Activated naive CD4-positive, alpha-beta T cell treated with anti-CD3 and anti-CD28 coated beads for 36 hours (primary cell): ENCODE results near the gene SLC48A1. TPM values are rescaled to one million over a fixed set of nuclear protein-coding genes. Genes with fewer than 3 reads are reported as not detected.

ENCODE experiments used
- CTCF ChIA-PET: fragments of 350-600 bp; sonication (Branson Sonifier 250); formaldehyde crosslinking; loops from one replicate; lab custom pipeline; 2021; ENCODE audit warnings: antibody characterized with exemption; lab: Charles Lee
- DNase-seq: peaks from one replicate; pipeline ENCODE4 v3.0.0-alpha.2; 2020
- H3K27ac Mint-ChIP-seq: one replicate; pipeline ENCODE4 v1.8.0; 2021; ENCODE audit warnings: mild to moderate bottlenecking, mixed read lengths
- H3K27me3 Mint-ChIP-seq: one replicate; pipeline ENCODE4 v1.8.0; 2021; ENCODE audit warnings: low read depth, mixed read lengths
- H3K36me3 Mint-ChIP-seq: one replicate; pipeline ENCODE4 v1.8.0; 2021; ENCODE audit warnings: low read depth, mixed read lengths
- H3K4me1 Mint-ChIP-seq: one replicate; pipeline ENCODE4 v1.8.0; 2021; ENCODE audit warnings: low read depth, mixed read lengths
- H3K4me3 Mint-ChIP-seq: one replicate; pipeline ENCODE4 v1.8.0; 2021; ENCODE audit warnings: mild to moderate bottlenecking, moderate library complexity, mixed read lengths
- H3K9me3 Mint-ChIP-seq: one replicate; pipeline ENCODE4 v1.8.0; 2021; ENCODE audit warnings: mixed read lengths
- intact Hi-C: fragments of 100-400 bp; cut with micrococcal nuclease; formaldehyde crosslinking; loops from one replicate; pipeline ENCODE4 v1.15.1; 2023
- total RNA-seq, 2 experiments: library from RNA; stranded (reverse); gene quantifications; one replicate each; pipeline ENCODE4 v1.2.3, GENCODE V29; 2021

SLC48A1 gene
- total RNA-seq, 2 experiments from 2014 or later = 16.6 to 21.0 TPM

GRCh38 chr12:47789712-47790489, 16.9 kb downstream of the SLC48A1 start:
- Mint-ChIP-seq H3K9me3 (no peaks in the 10 kb centered on the region), H3K36me3 (peaks cover 62% of the 10 kb centered on the region), H3K4me1 (peaks cover 29% of the 10 kb centered on the region), H3K27me3 (no peaks in the 10 kb centered on the region), H3K4me3 (no peak overlapping the region), H3K27ac (peak overlapping the region; percentile 41)
- intact Hi-C loops = no loop called here
- DNase-seq = no peak
- CTCF ChIA-PET = interaction anchor here (0.6 to 3.7 kb wide), 10 partner anchors 10 to 286 kb away, joined by 3 to 22 read pairs (median 4); no protein-coding TSS in a partner anchor

- Mint-ChIP-seq H3K27me3 (no peaks in the 10 kb centered on the region), H3K4me3 (no peak overlapping the region), H3K4me1 (peaks cover 25% of the 10 kb centered on the region), H3K27ac (peak overlapping the region; percentile 31), H3K36me3 (peaks cover 66% of the 10 kb centered on the region), H3K9me3 (no peaks in the 10 kb centered on the region)
- DNase-seq = no peak
- CTCF ChIA-PET = interaction anchor here (1.0 to 3.7 kb wide), 3 partner anchors 19 to 48 kb away, joined by 3 to 22 read pairs (median 18); no protein-coding TSS in a partner anchor
- intact Hi-C loops = no loop called here
Measured at GRCh38 chr12:47790676-47791350, 17.8 kb downstream of the SLC48A1 start.

GRCh38 chr12:47791351-47791746, 18.3 kb downstream of the SLC48A1 start:
- no peak overlapping the region for H3K4me3 Mint-ChIP-seq
- H3K36me3 Mint-ChIP-seq = peaks cover 62% of the 10 kb centered on the region
- H3K9me3 Mint-ChIP-seq = no peaks in the 10 kb centered on the region
- H3K4me1 Mint-ChIP-seq = peaks cover 19% of the 10 kb centered on the region
- intact Hi-C loops = no loop called here
- H3K27me3 Mint-ChIP-seq = no peaks in the 10 kb centered on the region
- peak overlapping the region; percentile 13 for H3K27ac Mint-ChIP-seq
- DNase-seq = no peak
- CTCF ChIA-PET = interaction anchor here (3.0 to 3.7 kb wide), 2 partner anchors 48 to 49 kb away, joined by 15 to 18 read pairs; no protein-coding TSS in a partner anchor

GRCh38 chr12:47791874-47792273, 18.8 kb downstream of the SLC48A1 start:
- DNase-seq = no peak
- Mint-ChIP-seq H3K4me3 (no peak overlapping the region), H3K36me3 (peaks cover 57% of the 10 kb centered on the region), H3K27me3 (no peaks in the 10 kb centered on the region), H3K27ac (no peak overlapping the region), H3K4me1 (peaks cover 14% of the 10 kb centered on the region), H3K9me3 (no peaks in the 10 kb centered on the region)
- intact Hi-C loops = no loop called here
- CTCF ChIA-PET = interaction anchor here (0.7 to 3.0 kb wide), 6 partner anchors 11 to 50 kb away, joined by 3 to 15 read pairs (median 4); no protein-coding TSS in a partner anchor

GRCh38 chr12:47793015-47793681, 20.1 kb downstream of the SLC48A1 start:
- intact Hi-C loops = no loop called here
- no peak overlapping the region for H3K4me3 Mint-ChIP-seq
- peaks cover 4% of the 10 kb centered on the region for H3K4me1 Mint-ChIP-seq
- peak overlapping the region; percentile 41 for H3K27ac Mint-ChIP-seq
- no peak for DNase-seq
- peaks cover 49% of the 10 kb centered on the region for H3K36me3 Mint-ChIP-seq
- no peaks in the 10 kb centered on the region for H3K9me3 Mint-ChIP-seq
- no peaks in the 10 kb centered on the region for H3K27me3 Mint-ChIP-seq
- CTCF ChIA-PET = interaction anchor here (1.0 to 3.0 kb wide), 6 partner anchors 9 to 51 kb away, joined by 3 to 15 read pairs (median 6); no protein-coding TSS in a partner anchor

- CTCF ChIA-PET = interaction anchor here (1.5 to 3.0 kb wide), 2 partner anchors 23 to 52 kb away, joined by 4 to 15 read pairs; no protein-coding TSS in a partner anchor
- intact Hi-C loops = no loop called here
- DNase-seq = no peak
Measured at GRCh38 chr12:47794679-47795078, 21.6 kb downstream of the SLC48A1 start.

GRCh38 chr12:47795121-47795813, 22.2 kb downstream of the SLC48A1 start:
- DNase-seq = no peak
- Mint-ChIP-seq H3K27ac (no peak overlapping the region), H3K4me3 (no peak overlapping the region), H3K4me1 (peaks cover 17% of the 10 kb centered on the region), H3K36me3 (peaks cover 39% of the 10 kb centered on the region), H3K9me3 (no peaks in the 10 kb centered on the region), H3K27me3 (no peaks in the 10 kb centered on the region)
- CTCF ChIA-PET = interaction anchor here (1.5 to 27.8 kb wide), 2 partner anchors 22 to 39 kb away, joined by 4 to 848 read pairs; no protein-coding TSS in a partner anchor
- intact Hi-C loops = no loop called here

More at GRCh38 chr12:47794679-47795078, 21.6 kb downstream of the SLC48A1 start:
- H3K4me3 Mint-ChIP-seq = no peak overlapping the region
- no peaks in the 10 kb centered on the region for H3K27me3 Mint-ChIP-seq
- peaks cover 40% of the 10 kb centered on the region for H3K36me3 Mint-ChIP-seq
- no peak overlapping the region for H3K27ac Mint-ChIP-seq
- H3K4me1 Mint-ChIP-seq = peaks cover 12% of the 10 kb centered on the region
- H3K9me3 Mint-ChIP-seq = no peaks in the 10 kb centered on the region

GRCh38 chr12:47795814-47796411, 22.9 kb downstream of the SLC48A1 start:
- intact Hi-C loops = no loop called here
- Mint-ChIP-seq H3K4me3 (no peak overlapping the region), H3K4me1 (peaks cover 23% of the 10 kb centered on the region), H3K27ac (no peak overlapping the region), H3K36me3 (peaks cover 35% of the 10 kb centered on the region), H3K9me3 (no peaks in the 10 kb centered on the region), H3K27me3 (no peaks in the 10 kb centered on the region)
- CTCF ChIA-PET = interaction anchor here (0.8 to 27.8 kb wide), 3 partner anchors 12 to 39 kb away, joined by 3 to 848 read pairs (median 5); partner anchors contain the start of gene RAPGEF3
- DNase-seq = no peak

- peaks cover 38% of the 10 kb centered on the region for H3K4me1 Mint-ChIP-seq
- no peaks in the 10 kb centered on the region for H3K9me3 Mint-ChIP-seq
- peaks cover 33% of the 10 kb centered on the region for H3K36me3 Mint-ChIP-seq
- DNase-seq = peak; percentile 55
- H3K27ac Mint-ChIP-seq = peak overlapping the region; percentile 87
- intact Hi-C loops = loop anchor here (1.0 kb wide), 2 partner anchors 20 to 40 kb away; no protein-coding TSS in a partner anchor
- no peak overlapping the region for H3K4me3 Mint-ChIP-seq
- CTCF ChIA-PET = interaction anchor here (1.5 to 27.8 kb wide), 4 partner anchors 10 to 37 kb away, joined by 3 to 848 read pairs (median 6); no protein-coding TSS in a partner anchor
- H3K27me3 Mint-ChIP-seq = no peaks in the 10 kb centered on the region
Measured at GRCh38 chr12:47797441-47797840, 24.4 kb downstream of the SLC48A1 start.

GRCh38 chr12:47798382-47798948, 25.4 kb downstream of the SLC48A1 start:
- no peak for DNase-seq
- H3K27ac Mint-ChIP-seq = no peak overlapping the region
- H3K27me3 Mint-ChIP-seq = no peaks in the 10 kb centered on the region
- no peak overlapping the region for H3K4me3 Mint-ChIP-seq
- peaks cover 35% of the 10 kb centered on the region for H3K36me3 Mint-ChIP-seq
- peaks cover 48% of the 10 kb centered on the region for H3K4me1 Mint-ChIP-seq
- CTCF ChIA-PET = interaction anchor here (0.6 to 27.8 kb wide), 6 partner anchors 9 to 36 kb away, joined by 3 to 848 read pairs (median 6); no protein-coding TSS in a partner anchor
- no peaks in the 10 kb centered on the region for H3K9me3 Mint-ChIP-seq
- intact Hi-C loops = no loop called here
